HG02852 (cell line): Measurements from ENCODE around the gene CLP1.

Source experiments
- ATAC-seq: cut with Tn5 transposase; IDR thresholded peaks from one replicate; pipeline ENCODE4 v1.9.1; 2021; ENCODE audit warnings: mild to moderate bottlenecking, moderate library complexity; ENCODE audit not compliant: unreplicated experiment

CLP1 gene

GRCh38 chr11:57657194-57658022 lies at the start of gene CLP1:
Gene CLP1 (plus strand): TSS chr11:57657762. CDS start chr11:57659477, 1,715 bp downstream.
- ATAC-seq = peak; percentile 99

- ATAC-seq = no peak
Measured at GRCh38 chr11:57610170-57610569, 47.4 kb upstream of the CLP1 start.

GRCh38 chr11:57614234-57614772 lies 43.3 kb upstream of the CLP1 start:
- ATAC-seq = no peak

- no peak for ATAC-seq
Measured at GRCh38 chr11:57615308-57615707, 42.3 kb upstream of the CLP1 start.

- no peak for ATAC-seq
Measured at GRCh38 chr11:57616595-57616994, 41.0 kb upstream of the CLP1 start.

- no peak for ATAC-seq
Measured at GRCh38 chr11:57618438-57618837, 39.1 kb upstream of the CLP1 start.

- no peak for ATAC-seq
Measured at GRCh38 chr11:57619331-57619730, 38.2 kb upstream of the CLP1 start.

- no peak for ATAC-seq
Measured at GRCh38 chr11:57620467-57620866, 37.1 kb upstream of the CLP1 start.

- no peak for ATAC-seq
Measured at GRCh38 chr11:57622263-57622662, 35.3 kb upstream of the CLP1 start.

GRCh38 chr11:57624864-57625263 lies 32.7 kb upstream of the CLP1 start:
- ATAC-seq = no peak

GRCh38 chr11:57626895-57627294 lies 30.7 kb upstream of the CLP1 start:
- no peak for ATAC-seq

GRCh38 chr11:57630171-57630570 lies 27.4 kb upstream of the CLP1 start:
- ATAC-seq = no peak

GRCh38 chr11:57632116-57632515 lies 25.4 kb upstream of the CLP1 start:
- ATAC-seq = no peak

- no peak for ATAC-seq
Measured at GRCh38 chr11:57633394-57634070, 24.0 kb upstream of the CLP1 start.

GRCh38 chr11:57634311-57634710 lies 23.3 kb upstream of the CLP1 start:
- no peak for ATAC-seq

- ATAC-seq = no peak
Measured at GRCh38 chr11:57635246-57635645, 22.3 kb upstream of the CLP1 start.

- ATAC-seq = no peak
Measured at GRCh38 chr11:57637626-57638004, 19.9 kb upstream of the CLP1 start.

- peak; percentile 43 for ATAC-seq
Measured at GRCh38 chr11:57638005-57638781, 19.4 kb upstream of the CLP1 start.

- no peak for ATAC-seq
Measured at GRCh38 chr11:57638811-57639320, 18.7 kb upstream of the CLP1 start.

GRCh38 chr11:57639321-57640067 lies 18.1 kb upstream of the CLP1 start:
- no peak for ATAC-seq
